ENCODE results near the gene IL1RN. TPM values are rescaled to one million over a fixed set of nuclear protein-coding genes. Genes with fewer than 3 reads are reported as not detected.

Gene IL1RN
- total and polyA plus RNA-seq, 2 of the 13 experiments (the other 11 are each of a cell fraction or from before 2014, with no cell fraction given) = 21.2 to 101 TPM

DNA sequence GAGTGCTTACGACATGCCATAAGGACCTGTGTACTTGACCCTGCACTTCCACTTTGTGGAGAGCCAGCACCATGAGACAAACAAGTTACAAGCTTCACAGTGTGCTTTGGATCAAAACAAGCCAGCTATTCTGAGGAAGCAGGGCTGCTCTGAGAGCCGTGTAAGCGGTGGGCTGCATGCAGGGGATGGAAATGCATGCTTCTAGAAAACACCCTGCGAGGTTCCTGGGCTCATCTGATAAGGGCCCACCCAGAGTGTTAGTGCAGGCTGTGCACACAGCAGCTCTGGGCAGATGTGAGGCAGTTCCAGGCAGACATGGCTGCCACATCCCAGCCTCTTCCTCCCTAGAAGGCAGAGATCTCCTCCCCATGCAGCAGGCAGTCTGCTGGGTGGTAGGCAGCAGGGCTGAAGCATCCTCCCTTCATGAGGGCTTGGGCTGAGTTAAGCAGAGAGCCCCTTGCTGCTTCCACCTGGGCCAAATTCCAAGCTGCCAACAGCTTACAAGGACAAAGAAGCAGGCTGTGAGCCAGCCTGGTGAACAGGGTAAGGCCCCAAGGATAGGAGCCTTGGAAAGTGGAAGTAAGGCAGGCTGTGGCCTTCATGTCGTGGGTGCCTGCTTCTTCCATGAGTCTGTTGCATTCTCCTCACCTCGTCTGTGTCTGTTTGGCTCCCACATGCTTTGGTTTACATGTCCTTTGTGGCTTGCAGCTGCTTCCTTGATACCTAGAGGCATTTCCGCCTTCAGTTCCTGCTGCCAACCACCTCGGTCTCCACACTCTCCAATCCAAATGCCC is 54.1 kb downstream of the IL1RN start (continued):
- TF ChIP-seq ZNF629 (CRISPR knock-in tag; conservative IDR thresholded peaks at IDR 0.05) (no peak), KLF11 (CRISPR knock-in tag; IDR thresholded peaks at IDR 0.05) (no peak), ZNF569 (CRISPR knock-in tag; IDR thresholded peaks at IDR 0.05; ENCODE audit: borderline replicate concordance) (no peak), ZNF10 (CRISPR knock-in tag; IDR thresholded peaks at IDR 0.05; ENCODE audit: borderline replicate concordance, low read depth) (no peak), ZNF616 (CRISPR knock-in tag; IDR thresholded peaks at IDR 0.05; ENCODE audit: low read depth) (no peak), DR1 (CRISPR knock-in tag; IDR thresholded peaks at IDR 0.05) (no peak), ZNF468 (CRISPR knock-in tag; IDR thresholded peaks at IDR 0.05) (no peak), ZBTB7B (CRISPR knock-in tag; IDR thresholded peaks at IDR 0.05) (0 out of 2 replicates have a peak, but pooled peaks have one; percentile 50), ZNF292 (CRISPR knock-in tag; IDR thresholded peaks at IDR 0.05; ENCODE audit: borderline replicate concordance, low read depth) (peak; percentile 69; the same call in 1 of the 2 replicates), SALL1 (CRISPR knock-in tag; IDR thresholded peaks at IDR 0.05) (peak; percentile 65), GTF2F1 (IDR thresholded peaks at IDR 0.05; ENCODE audit: low read length) (no peak), ZNF746 (CRISPR knock-in tag; IDR thresholded peaks at IDR 0.05) (no peak)
- TF ChIP-seq, protein P1, sequence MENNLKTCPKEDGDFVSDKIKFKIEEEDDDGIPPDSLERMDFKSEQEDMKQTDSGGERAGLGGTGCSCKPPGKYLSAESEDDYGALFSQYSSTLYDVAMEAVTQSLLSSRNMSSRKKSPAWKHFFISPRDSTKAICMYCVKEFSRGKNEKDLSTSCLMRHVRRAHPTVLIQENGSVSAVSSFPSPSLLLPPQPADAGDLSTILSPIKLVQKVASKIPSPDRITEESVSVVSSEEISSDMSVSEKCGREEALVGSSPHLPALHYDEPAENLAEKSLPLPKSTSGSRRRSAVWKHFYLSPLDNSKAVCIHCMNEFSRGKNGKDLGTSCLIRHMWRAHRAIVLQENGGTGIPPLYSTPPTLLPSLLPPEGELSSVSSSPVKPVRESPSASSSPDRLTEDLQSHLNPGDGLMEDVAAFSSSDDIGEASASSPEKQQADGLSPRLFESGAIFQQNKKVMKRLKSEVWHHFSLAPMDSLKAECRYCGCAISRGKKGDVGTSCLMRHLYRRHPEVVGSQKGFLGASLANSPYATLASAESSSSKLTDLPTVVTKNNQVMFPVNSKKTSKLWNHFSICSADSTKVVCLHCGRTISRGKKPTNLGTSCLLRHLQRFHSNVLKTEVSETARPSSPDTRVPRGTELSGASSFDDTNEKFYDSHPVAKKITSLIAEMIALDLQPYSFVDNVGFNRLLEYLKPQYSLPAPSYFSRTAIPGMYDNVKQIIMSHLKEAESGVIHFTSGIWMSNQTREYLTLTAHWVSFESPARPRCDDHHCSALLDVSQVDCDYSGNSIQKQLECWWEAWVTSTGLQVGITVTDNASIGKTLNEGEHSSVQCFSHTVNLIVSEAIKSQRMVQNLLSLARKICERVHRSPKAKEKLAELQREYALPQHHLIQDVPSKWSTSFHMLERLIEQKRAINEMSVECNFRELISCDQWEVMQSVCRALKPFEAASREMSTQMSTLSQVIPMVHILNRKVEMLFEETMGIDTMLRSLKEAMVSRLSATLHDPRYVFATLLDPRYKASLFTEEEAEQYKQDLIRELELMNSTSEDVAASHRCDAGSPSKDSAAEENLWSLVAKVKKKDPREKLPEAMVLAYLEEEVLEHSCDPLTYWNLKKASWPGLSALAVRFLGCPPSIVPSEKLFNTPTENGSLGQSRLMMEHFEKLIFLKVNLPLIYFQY (CRISPR knock-in tag; IDR thresholded peaks at IDR 0.05; ENCODE audit: borderline replicate concordance) = no peak
- TF ChIP-seq, protein P2, sequence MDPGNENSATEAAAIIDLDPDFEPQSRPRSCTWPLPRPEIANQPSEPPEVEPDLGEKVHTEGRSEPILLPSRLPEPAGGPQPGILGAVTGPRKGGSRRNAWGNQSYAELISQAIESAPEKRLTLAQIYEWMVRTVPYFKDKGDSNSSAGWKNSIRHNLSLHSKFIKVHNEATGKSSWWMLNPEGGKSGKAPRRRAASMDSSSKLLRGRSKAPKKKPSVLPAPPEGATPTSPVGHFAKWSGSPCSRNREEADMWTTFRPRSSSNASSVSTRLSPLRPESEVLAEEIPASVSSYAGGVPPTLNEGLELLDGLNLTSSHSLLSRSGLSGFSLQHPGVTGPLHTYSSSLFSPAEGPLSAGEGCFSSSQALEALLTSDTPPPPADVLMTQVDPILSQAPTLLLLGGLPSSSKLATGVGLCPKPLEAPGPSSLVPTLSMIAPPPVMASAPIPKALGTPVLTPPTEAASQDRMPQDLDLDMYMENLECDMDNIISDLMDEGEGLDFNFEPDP (CRISPR knock-in tag; conservative IDR thresholded peaks at IDR 0.05) = no peak
- TF ChIP-seq, protein P3, sequence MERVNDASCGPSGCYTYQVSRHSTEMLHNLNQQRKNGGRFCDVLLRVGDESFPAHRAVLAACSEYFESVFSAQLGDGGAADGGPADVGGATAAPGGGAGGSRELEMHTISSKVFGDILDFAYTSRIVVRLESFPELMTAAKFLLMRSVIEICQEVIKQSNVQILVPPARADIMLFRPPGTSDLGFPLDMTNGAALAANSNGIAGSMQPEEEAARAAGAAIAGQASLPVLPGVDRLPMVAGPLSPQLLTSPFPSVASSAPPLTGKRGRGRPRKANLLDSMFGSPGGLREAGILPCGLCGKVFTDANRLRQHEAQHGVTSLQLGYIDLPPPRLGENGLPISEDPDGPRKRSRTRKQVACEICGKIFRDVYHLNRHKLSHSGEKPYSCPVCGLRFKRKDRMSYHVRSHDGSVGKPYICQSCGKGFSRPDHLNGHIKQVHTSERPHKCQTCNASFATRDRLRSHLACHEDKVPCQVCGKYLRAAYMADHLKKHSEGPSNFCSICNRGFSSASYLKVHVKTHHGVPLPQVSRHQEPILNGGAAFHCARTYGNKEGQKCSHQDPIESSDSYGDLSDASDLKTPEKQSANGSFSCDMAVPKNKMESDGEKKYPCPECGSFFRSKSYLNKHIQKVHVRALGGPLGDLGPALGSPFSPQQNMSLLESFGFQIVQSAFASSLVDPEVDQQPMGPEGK (CRISPR knock-in tag; IDR thresholded peaks at IDR 0.05) = no peak
- TF ChIP-seq, protein P4, sequence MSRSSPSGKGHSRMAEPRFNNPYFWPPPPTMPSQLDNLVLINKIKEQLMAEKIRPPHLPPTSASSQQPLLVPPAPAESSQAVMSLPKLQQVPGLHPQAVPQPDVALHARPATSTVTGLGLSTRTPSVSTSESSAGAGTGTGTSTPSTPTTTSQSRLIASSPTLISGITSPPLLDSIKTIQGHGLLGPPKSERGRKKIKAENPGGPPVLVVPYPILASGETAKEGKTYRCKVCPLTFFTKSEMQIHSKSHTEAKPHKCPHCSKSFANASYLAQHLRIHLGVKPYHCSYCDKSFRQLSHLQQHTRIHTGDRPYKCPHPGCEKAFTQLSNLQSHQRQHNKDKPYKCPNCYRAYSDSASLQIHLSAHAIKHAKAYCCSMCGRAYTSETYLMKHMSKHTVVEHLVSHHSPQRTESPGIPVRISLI (CRISPR knock-in tag; IDR thresholded peaks at IDR 0.05; ENCODE audit: borderline replicate concordance) = peak; percentile 94
- TF ChIP-seq, protein P5, sequence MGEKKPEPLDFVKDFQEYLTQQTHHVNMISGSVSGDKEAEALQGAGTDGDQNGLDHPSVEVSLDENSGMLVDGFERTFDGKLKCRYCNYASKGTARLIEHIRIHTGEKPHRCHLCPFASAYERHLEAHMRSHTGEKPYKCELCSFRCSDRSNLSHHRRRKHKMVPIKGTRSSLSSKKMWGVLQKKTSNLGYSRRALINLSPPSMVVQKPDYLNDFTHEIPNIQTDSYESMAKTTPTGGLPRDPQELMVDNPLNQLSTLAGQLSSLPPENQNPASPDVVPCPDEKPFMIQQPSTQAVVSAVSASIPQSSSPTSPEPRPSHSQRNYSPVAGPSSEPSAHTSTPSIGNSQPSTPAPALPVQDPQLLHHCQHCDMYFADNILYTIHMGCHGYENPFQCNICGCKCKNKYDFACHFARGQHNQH (CRISPR knock-in tag; IDR thresholded peaks at IDR 0.05) = peak; percentile 18; the same call in 1 of the 2 replicates
